PC-9 (cell line): ENCODE measurements around the gene TNFRSF14.

Experiments used
- EZH2 ChIP-seq: fragments of 200-600 bp; sonication (generic); IDR thresholded peaks from 2 replicates; pipeline ENCODE4 v1.8.0; 2017; ENCODE audit warnings: antibody characterized with exemption, low read depth
- TF ChIP-seq, protein P1 (sequence below): fragments of 200-600 bp; sonication (generic); conservative IDR thresholded peaks from 2 replicates; pipeline ENCODE4 v1.6.1; 2017; ENCODE audit warnings: mixed run types, antibody characterized with exemption, mild to moderate bottlenecking, moderate library complexity

- TF ChIP-seq, protein P1, sequence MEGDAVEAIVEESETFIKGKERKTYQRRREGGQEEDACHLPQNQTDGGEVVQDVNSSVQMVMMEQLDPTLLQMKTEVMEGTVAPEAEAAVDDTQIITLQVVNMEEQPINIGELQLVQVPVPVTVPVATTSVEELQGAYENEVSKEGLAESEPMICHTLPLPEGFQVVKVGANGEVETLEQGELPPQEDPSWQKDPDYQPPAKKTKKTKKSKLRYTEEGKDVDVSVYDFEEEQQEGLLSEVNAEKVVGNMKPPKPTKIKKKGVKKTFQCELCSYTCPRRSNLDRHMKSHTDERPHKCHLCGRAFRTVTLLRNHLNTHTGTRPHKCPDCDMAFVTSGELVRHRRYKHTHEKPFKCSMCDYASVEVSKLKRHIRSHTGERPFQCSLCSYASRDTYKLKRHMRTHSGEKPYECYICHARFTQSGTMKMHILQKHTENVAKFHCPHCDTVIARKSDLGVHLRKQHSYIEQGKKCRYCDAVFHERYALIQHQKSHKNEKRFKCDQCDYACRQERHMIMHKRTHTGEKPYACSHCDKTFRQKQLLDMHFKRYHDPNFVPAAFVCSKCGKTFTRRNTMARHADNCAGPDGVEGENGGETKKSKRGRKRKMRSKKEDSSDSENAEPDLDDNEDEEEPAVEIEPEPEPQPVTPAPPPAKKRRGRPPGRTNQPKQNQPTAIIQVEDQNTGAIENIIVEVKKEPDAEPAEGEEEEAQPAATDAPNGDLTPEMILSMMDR: no peak
- no peak for TF ChIP-seq EZH2
Measured at GRCh38 chr1:2538872-2539271, 17.3 kb upstream of the TNFRSF14 start.
